Measurements from ENCODE around the gene MYO16. TPM values are rescaled to one million over a fixed set of nuclear protein-coding genes. Genes with fewer than 3 reads are reported as not detected.
A peak's percentile ranks its signal among the peaks of the same experiment; 100 is the strongest.

The MYO16 gene
- polyA plus RNA-seq, 1 experiment, result not detected

GRCh38 chr13:109145631-109146030 lies 516.2 kb downstream of the MYO16 start:
- Histone ChIP-seq H3K36me3 (ENCODE audit: control insufficient read depth, insufficient read depth, low read length) (no peaks in the 10 kb centered on the region), H3K27me3 (ENCODE audit: control insufficient read depth, insufficient read depth, low read length) (no peaks in the 10 kb centered on the region), H3K4me3 (ENCODE audit: low read depth, low read length) (no peak overlapping the region)
- ChIA-PET CTCF (interaction anchor here (0.6 to 3.3 kb wide), 17 partner anchors 9 to 964 kb away, joined by 3 to 13 read pairs (median 3); no protein-coding TSS in a partner anchor), POLR2A (no interaction called here)
- TF ChIP-seq, protein P1, sequence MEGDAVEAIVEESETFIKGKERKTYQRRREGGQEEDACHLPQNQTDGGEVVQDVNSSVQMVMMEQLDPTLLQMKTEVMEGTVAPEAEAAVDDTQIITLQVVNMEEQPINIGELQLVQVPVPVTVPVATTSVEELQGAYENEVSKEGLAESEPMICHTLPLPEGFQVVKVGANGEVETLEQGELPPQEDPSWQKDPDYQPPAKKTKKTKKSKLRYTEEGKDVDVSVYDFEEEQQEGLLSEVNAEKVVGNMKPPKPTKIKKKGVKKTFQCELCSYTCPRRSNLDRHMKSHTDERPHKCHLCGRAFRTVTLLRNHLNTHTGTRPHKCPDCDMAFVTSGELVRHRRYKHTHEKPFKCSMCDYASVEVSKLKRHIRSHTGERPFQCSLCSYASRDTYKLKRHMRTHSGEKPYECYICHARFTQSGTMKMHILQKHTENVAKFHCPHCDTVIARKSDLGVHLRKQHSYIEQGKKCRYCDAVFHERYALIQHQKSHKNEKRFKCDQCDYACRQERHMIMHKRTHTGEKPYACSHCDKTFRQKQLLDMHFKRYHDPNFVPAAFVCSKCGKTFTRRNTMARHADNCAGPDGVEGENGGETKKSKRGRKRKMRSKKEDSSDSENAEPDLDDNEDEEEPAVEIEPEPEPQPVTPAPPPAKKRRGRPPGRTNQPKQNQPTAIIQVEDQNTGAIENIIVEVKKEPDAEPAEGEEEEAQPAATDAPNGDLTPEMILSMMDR (IDR thresholded peaks at IDR 0.05; ENCODE audit: insufficient read depth, low read depth, low read length), result peak; percentile 89
- DNase-seq (ENCODE audit: low read depth), result no peak

DNA sequence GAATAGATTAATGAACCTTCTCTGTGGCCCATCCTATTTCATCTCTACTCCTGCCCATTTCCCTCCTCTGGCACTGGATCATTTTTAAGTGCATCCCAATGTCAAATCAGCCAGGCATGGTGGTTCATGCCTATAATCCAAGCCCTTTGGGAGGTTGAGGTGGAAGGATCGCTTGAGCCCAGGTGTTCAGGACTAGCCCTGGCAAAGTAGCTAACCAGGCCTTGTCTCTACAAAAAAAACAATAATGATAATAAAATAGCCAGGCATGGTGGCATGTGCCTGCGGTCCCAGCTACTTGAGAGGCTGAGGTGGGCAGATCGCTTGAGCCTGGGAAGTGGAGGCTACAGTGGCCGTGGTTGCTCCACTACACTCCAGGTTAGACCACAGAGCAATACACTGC lies 517.0 kb downstream of the MYO16 start:
- H3K36me3 ChIP-seq (ENCODE audit: control insufficient read depth, insufficient read depth, low read length), result no peaks in the 10 kb centered on the region
- H3K27me3 ChIP-seq (ENCODE audit: control insufficient read depth, insufficient read depth, low read length), result no peaks in the 10 kb centered on the region
- DNase-seq (ENCODE audit: low read depth), result no peak
- ChIA-PET CTCF (interaction anchor here (0.6 to 3.3 kb wide), 17 partner anchors 8 to 964 kb away, joined by 3 to 13 read pairs (median 3); no protein-coding TSS in a partner anchor), POLR2A (no interaction called here)
- no peak overlapping the region for H3K4me3 ChIP-seq (ENCODE audit: low read depth, low read length)
- TF ChIP-seq, protein P1 (IDR thresholded peaks at IDR 0.05; ENCODE audit: insufficient read depth, low read depth, low read length), result no peak

DNA sequence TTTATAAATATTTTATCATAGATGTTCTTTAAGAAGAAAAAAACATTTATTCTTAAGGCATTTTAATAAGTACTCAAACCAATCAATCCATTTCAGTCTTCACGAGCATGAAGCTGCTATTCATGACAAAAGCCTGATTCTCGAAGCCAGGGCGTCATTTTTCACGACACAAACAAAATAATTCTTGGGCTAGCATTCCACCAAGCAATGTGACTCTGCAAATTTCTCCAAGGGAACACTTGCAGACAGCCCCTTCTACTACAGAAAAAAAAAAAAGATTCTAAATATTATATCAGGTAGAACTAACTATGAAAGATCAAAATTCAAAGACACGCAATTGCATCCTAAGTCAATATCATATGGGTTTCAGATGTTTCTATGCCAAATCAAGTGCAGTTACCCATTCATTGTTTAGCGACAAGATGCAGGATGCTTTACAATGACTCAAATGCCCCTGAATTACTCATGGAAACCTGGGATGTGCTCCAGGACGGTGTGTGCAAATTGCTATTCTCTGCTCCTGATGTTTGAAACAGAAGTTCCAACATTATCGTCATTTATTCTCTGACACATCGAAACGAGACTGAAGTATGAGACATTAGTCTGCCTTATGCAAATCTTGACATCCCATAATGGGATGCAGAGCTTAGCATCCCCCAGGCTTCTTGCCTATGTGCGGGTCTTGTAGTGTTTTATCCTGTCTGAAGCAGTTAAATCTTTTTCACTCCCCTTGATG lies 517.7 kb downstream of the MYO16 start:
- CTCF ChIA-PET, result interaction anchor here (1.2 to 3.3 kb wide), 5 partner anchors 265 to 963 kb away, joined by 3 to 13 read pairs (median 5); no protein-coding TSS in a partner anchor

GRCh38 chr13:109148243-109148642 lies 518.8 kb downstream of the MYO16 start:
- DNase-seq (ENCODE audit: low read depth), result no peak
- no peaks in the 10 kb centered on the region for H3K27me3 ChIP-seq (ENCODE audit: control insufficient read depth, insufficient read depth, low read length)
- TF ChIP-seq, protein P1 (IDR thresholded peaks at IDR 0.05; ENCODE audit: insufficient read depth, low read depth, low read length), result no peak
- ChIA-PET POLR2A (interaction anchor here (0.7 kb wide), 1 partner anchor 36 kb away, joined by 4 read pairs; no protein-coding TSS in a partner anchor), CTCF (interaction anchor here (0.6 to 1.3 kb wide), 4 partner anchors 85 to 637 kb away, joined by 3 to 5 read pairs (median 3); no protein-coding TSS in a partner anchor)
- no peak overlapping the region for H3K4me3 ChIP-seq (ENCODE audit: low read depth, low read length)
- no peaks in the 10 kb centered on the region for H3K36me3 ChIP-seq (ENCODE audit: control insufficient read depth, insufficient read depth, low read length)

More for the DNA sequence above, 517.7 kb downstream of the MYO16 start:
- POLR2A ChIA-PET, result no interaction called here
- TF ChIP-seq, protein P1 (IDR thresholded peaks at IDR 0.05; ENCODE audit: insufficient read depth, low read depth, low read length), result no peak
- H3K36me3 ChIP-seq (ENCODE audit: control insufficient read depth, insufficient read depth, low read length), result no peaks in the 10 kb centered on the region
- H3K27me3 ChIP-seq (ENCODE audit: control insufficient read depth, insufficient read depth, low read length), result no peaks in the 10 kb centered on the region
- peak; percentile 71 for DNase-seq (ENCODE audit: low read depth)
- no peak overlapping the region for H3K4me3 ChIP-seq (ENCODE audit: low read depth, low read length)

DNA sequence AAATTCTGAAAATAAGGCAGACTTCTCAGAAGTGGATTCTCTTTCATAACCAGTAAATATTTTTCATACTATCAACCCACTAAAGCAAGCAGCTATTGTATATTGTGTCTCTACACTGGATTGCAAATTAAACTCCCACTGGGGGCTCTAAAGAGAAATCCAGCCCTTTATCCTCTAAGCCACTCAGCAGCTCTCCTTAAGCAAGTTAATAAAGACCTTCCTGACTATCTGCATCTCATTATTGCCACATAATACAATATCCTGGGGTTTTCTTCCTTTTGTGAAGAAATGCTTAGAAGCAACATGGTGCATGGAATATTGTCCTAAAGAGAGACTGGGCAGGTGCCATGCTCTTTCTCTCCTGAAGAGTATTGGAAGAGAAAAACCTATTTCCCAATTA lies 521.3 kb downstream of the MYO16 start:
- no peak for DNase-seq (ENCODE audit: low read depth)
- TF ChIP-seq, protein P1 (IDR thresholded peaks at IDR 0.05; ENCODE audit: insufficient read depth, low read depth, low read length), result no peak
- Histone ChIP-seq H3K4me3 (ENCODE audit: low read depth, low read length) (no peak overlapping the region), H3K27me3 (ENCODE audit: control insufficient read depth, insufficient read depth, low read length) (no peaks in the 10 kb centered on the region), H3K36me3 (ENCODE audit: control insufficient read depth, insufficient read depth, low read length) (no peaks in the 10 kb centered on the region)
- CTCF ChIA-PET, result interaction anchor here (0.7 to 1.1 kb wide), 2 partner anchors 475 to 631 kb away, joined by 3 read pairs; no protein-coding TSS in a partner anchor
- POLR2A ChIA-PET, result no interaction called here

All from BJ (cell line).